ENCODE data around the gene HCN3.

HCN3 gene

GRCh38 chr1:155300553-155301329 lies 23.5 kb downstream of the HCN3 start:
- H3K27ac Mint-ChIP-seq: no peak overlapping the region

GRCh38 chr1:155301342-155301841 lies 24.1 kb downstream of the HCN3 start, which contains the start of gene PKLR:
PKLR (minus strand) TSS chr1:155301438; CDS start chr1:155301395, 43 bp downstream.
- H3K4me3 Mint-ChIP-seq: no peak within 1 kb of the TSS
- peaks cover 4% of the 10 kb centered on the region for H3K9me3 Mint-ChIP-seq
- H3K27ac Mint-ChIP-seq: no peak within 1 kb of the TSS
- TF ChIP-seq CTCF (IDR thresholded peaks at IDR 0.05): no peak
- DNase-seq: no peak
- peaks cover 18% of the 10 kb centered on the region for H3K4me1 Mint-ChIP-seq
- H3K36me3 Mint-ChIP-seq (ENCODE audit: low read depth): no peaks in the 10 kb centered on the region
- H3K27me3 Mint-ChIP-seq (ENCODE audit: low read depth, poor library complexity): peaks cover 27% of the 10 kb centered on the region

More at GRCh38 chr1:155300553-155301329, 23.5 kb downstream of the HCN3 start:
- TF ChIP-seq CTCF (IDR thresholded peaks at IDR 0.05): no peak
- H3K27me3 Mint-ChIP-seq (ENCODE audit: low read depth, poor library complexity): peaks cover 33% of the 10 kb centered on the region
- H3K36me3 Mint-ChIP-seq (ENCODE audit: low read depth): no peaks in the 10 kb centered on the region
- peaks cover 4% of the 10 kb centered on the region for H3K9me3 Mint-ChIP-seq
- H3K4me1 Mint-ChIP-seq: peaks cover 18% of the 10 kb centered on the region
- no peak for DNase-seq
- H3K4me3 Mint-ChIP-seq: no peak overlapping the region

GRCh38 chr1:155304558-155305063 lies 27.3 kb downstream of the HCN3 start:
- Mint-ChIP-seq H3K4me3 (no peak overlapping the region), H3K36me3 (ENCODE audit: low read depth) (no peaks in the 10 kb centered on the region), H3K9me3 (no peaks in the 10 kb centered on the region), H3K27ac (peak overlapping the region; percentile 20), H3K4me1 (peaks cover 20% of the 10 kb centered on the region), H3K27me3 (ENCODE audit: low read depth, poor library complexity) (peaks cover 6% of the 10 kb centered on the region)
- no peak for TF ChIP-seq CTCF (IDR thresholded peaks at IDR 0.05)
- DNase-seq: no peak

- Mint-ChIP-seq H3K27ac (peak overlapping the region; percentile 72), H3K9me3 (no peaks in the 10 kb centered on the region), H3K4me3 (peak overlapping the region; percentile 55), H3K36me3 (ENCODE audit: low read depth) (peaks cover 10% of the 10 kb centered on the region), H3K27me3 (ENCODE audit: low read depth, poor library complexity) (peaks cover 6% of the 10 kb centered on the region), H3K4me1 (peaks cover 33% of the 10 kb centered on the region)
- DNase-seq: no peak
- TF ChIP-seq CTCF (IDR thresholded peaks at IDR 0.05): no peak
These were observed 28.7 kb downstream of the HCN3 start for GRCh38 chr1:155305881-155306391.

GRCh38 chr1:155307247-155307740 lies 30.0 kb downstream of the HCN3 start:
- H3K4me3 Mint-ChIP-seq: no peak overlapping the region
- H3K27ac Mint-ChIP-seq: peak overlapping the region; percentile 32
- no peaks in the 10 kb centered on the region for H3K9me3 Mint-ChIP-seq
- DNase-seq: no peak
- peaks cover 44% of the 10 kb centered on the region for H3K4me1 Mint-ChIP-seq
- peak; percentile 42 for TF ChIP-seq CTCF (IDR thresholded peaks at IDR 0.05)
- H3K36me3 Mint-ChIP-seq (ENCODE audit: low read depth): peaks cover 23% of the 10 kb centered on the region
- peaks cover 6% of the 10 kb centered on the region for H3K27me3 Mint-ChIP-seq (ENCODE audit: low read depth, poor library complexity)

All from nephron progenitor cell (in vitro differentiated cells).